HG02870 (cell line): ENCODE measurements around the gene NRIP1.

Experiments
- ATAC-seq: cut with Tn5 transposase; IDR thresholded peaks from one replicate; pipeline ENCODE4 v1.9.1; 2021; ENCODE audit warnings: mild to moderate bottlenecking, moderate library complexity; ENCODE audit not compliant: unreplicated experiment

NRIP1 gene

DNA sequence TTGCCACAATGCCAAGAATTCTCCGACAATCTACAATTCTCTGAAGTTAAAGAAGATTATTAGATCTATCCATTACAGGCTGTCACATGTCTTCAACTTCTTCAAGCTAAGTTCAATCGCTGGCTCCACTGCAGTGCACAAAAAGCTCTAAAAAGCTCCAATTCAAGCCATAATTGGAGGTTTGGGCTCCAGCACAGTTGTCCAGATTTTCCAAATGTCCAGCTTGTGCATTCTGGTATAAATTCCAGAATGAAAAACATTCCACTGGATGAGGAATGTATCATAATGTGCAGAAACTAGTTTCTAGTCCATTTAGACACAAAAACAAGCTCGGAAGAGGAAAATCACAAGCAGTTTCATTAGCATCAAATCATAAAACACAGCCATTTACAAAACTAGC, 138.6 kb downstream of the NRIP1 start:
- no peak for ATAC-seq

DNA sequence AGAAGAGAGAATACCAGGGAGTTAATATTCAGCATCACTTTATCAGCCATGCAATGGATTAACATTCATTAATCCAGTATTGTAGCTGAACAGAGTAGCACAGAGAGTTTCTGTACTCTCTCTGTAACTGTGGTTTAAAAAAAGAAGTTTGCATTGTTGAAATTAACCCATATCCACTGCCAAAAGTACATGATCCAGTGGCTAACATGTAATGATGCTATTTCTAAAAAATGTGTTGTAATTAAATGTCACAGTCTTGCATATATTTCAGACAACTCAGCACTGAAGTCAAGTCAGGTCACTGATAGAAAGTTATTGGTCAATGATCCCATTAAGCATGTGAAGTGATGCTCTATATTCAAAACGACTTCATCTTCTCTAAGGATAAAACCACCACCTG, 141.3 kb downstream of the NRIP1 start:
- no peak for ATAC-seq

DNA sequence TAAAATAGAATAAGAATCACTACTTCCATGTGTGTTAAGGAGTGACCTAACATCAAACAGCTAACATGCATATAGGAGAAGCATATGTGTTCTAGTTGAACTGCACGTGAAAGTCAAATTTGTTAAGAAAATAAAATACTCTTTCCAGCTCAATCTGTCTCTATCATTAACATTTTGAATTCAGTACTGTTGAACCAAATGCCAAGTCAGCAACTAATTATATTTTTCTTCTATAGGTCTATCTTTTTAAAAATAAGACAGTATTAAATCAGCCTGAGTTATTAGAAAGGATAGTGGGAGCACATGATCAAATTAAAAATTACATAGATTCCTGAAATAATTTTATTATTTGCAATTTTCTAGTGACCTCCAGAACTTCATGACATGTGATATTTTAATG, 141.8 kb downstream of the NRIP1 start:
- ATAC-seq: no peak

GRCh38 chr21:14918527-14918926, 146.3 kb downstream of the NRIP1 start:
- ATAC-seq: no peak

DNA sequence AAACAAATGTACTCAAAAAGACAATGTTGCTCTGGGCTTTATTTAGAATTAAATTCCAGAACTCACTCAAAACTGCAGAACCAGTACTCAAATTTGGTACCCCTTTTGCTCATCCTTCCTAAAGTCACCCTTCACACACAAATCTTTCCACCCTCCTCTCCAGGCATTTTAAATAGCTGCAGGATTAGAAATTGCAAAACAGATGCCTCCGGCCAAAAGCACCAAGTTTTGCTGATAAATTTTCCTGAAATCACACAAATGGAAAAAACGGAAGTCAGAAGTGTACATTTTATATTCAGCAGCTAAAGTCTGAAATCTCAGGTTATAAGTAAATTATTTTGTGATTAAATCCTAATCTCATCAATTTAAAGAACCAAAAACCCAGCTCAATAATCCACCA, 147.0 kb downstream of the NRIP1 start:
- no peak for ATAC-seq

DNA sequence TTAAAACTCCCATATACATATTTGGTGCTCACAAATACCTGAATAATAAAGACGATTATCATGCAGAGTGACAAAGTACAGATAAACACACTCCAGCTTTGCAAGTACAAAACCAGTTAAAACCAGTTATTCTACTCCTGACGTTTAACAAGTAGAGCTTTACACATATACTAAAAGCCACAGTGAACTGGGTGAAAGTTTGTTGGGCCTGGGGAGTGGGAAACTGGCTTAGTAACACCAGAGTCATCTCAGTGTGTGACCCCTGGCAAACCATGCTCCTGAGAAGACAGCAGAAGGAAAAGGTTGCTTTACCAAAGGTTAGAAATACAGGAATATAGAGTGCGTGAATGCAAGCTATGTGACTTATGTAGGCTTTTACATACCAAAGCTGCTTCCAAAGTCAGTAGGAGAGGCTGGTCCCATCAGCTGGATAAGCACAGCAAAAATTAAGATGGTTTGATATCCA, 148.1 kb downstream of the NRIP1 start:
- ATAC-seq: no peak

- no peak for ATAC-seq
Observed at GRCh38 chr21:14913638-14914037, 151.2 kb downstream of the NRIP1 start.

DNA sequence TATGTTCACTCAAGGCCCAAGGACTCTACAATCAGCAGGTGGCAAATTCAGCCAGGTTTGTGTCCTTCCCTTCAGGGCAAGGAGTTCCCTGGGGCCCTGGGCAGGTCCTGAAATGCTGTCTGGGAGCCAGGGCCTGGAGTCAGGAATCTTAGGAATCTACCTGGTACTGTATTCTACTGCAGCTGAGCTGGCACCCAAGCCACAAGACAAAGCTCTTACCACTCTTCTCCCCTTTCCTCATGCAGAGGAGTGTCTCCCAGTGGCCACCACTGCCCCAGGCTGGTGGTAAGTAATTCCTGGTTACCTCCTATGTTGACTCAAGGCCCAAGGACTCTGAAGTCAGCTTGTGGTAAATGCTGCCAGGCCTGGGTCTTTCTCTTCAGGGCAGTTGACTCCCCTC, 153.4 kb downstream of the NRIP1 start:
- no peak for ATAC-seq
